GM18508 (cell line): Measurements from ENCODE around the gene MAPK8IP3.
"Not testable (repeated sequence)": the region's sequence is repeated elsewhere in the genome, so short reads cannot be mapped to it uniquely, and the experiment has no call there.

Experiments
- ATAC-seq: cut with Tn5 transposase; IDR thresholded peaks from one replicate; pipeline ENCODE4 v1.9.1; 2021; ENCODE audit warnings: moderate number of reproducible peaks; ENCODE audit not compliant: insufficient read depth, unreplicated experiment

Gene MAPK8IP3

DNA sequence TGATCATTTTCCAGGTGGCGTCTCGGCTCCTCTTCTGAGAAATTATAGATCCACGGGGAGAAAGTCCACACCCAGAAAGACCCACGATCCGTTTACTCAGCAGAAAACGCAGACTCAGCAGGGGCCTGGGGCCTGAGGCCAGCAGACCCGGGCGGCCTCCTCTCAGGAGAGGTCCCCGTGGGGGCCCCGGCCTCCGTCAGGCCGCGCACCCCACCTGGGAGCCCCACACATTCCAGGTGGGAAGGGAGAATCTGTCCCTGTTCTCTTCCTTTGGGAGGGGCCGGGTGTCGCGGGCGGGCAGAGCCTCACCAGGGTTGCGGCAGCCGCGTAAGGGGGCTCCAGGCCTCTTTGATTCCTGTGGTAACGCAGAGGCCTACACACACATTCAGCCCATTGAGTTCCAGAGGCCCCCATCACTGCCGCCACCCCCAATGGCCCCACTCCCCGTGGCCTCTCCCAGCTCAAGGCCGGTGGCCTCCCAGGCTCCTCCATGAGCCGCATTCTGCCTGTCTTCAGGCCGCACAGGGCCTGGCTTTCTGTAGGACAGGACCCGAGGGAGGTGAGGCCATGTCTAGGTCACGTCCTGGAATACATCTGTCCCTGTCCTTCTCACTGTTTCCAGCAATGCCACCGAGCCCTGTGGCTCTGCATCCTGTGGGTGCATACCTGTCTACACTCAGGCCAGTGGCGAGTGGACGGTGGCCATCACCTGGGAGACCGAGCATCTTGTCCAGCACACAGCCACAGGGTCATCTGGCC, 89.1 kb downstream of the MAPK8IP3 start:
- no peak for ATAC-seq

DNA sequence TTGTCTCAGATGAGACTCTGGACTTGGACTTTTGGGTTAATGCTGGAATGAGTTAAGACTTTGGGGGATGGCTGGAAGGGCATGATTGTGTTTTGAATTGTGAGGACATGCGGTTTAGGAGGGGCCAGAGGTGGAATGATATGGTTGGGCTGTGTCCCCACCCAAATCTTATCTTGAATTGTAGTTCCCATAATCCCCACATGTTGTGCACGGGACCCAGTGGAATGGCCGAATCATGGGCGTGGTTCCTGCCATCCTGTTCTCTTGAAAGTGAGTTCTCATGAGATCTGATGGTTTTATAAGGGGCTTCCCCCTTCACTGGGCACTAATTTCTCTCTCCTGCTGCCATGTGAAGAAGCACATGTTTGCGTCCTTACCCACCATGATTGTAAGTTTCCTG, 93.3 kb downstream of the MAPK8IP3 start:
- ATAC-seq: not testable (repeated sequence)

DNA sequence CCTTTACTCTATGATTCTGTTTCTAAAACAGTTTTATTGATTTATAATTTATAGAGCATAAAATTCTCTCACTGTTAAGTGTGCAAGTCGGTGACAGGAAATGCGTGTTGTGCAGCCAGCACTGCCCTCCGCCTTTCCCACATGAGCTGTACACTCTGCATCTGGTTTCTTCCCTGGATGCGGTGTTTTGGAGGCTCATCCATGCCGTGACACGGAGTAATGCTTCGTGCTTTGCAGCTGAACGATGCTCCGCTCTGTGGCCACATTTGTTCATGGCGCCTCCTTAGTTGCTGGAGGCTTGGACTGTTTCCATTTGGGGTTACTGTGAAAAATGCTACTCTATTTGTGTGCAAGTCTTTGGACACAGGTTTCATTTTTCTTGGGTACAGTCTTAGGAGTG, 94.7 kb downstream of the MAPK8IP3 start:
- no peak for ATAC-seq

DNA sequence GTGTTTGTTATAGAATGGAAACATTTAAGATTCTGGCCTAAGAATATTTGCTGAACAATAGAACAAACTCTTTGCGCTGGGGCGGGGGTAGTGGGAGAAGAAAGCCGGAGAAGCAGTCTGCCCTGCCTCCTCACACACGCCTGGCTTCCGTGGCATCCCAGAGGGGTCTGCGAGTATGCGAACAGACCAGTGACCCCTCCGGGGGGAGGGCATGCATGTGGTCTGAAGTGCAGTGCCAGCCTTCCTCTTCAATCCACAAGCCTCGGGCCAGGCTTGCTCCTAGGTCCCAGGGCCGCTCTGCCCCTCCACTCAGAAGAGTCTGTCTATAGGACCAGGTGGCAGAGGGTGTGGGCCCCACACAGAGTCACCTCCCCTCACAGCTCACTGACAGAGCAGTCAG, 101.6 kb downstream of the MAPK8IP3 start:
- ATAC-seq: no peak

DNA sequence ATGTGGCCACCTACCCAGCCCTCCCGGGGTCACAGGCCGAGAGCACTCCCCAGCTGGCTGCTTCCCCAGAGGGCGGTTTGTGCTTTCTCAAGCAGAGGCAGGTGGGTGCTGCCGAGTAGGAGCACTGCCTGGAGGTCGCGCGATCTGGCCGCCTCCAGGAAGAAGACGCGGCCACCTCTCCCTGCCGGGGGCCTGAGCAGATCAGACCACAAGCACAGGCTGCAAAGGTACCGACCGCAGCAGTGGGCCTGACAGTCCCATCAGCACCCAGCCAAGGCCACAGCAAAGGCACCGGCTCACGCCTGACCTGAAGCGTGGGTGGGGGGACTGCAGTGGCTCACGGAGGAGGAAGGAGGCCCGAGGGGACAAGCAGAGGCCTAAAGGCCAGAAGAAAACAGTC, 102.7 kb downstream of the MAPK8IP3 start:
- no peak for ATAC-seq

DNA sequence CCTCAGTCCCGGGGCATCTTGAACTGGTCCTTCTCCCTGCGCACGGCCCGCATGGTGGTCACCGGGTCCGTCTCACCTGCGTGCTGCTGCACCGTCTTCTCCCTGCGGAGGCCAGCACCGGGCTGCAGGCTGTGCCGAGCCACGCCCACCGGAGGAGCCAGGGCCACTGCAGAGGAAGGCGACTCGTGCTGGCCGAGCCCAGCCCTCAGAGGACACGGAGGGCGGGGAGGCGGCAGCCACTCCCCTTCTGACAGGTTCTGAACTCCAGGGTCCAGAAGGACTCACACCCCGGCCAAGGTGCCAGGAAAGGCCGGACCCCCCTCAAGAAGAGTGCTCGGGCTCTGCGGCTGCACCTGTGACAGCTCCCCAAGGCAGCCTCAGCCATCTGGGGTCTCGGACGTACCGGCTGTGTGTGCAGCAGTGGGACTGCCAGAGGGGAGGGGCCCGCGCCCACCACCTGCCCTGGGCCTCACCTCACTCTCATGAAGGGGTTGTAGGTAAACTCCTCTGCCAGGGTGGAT, 103.3 kb downstream of the MAPK8IP3 start:
- ATAC-seq: no peak

DNA sequence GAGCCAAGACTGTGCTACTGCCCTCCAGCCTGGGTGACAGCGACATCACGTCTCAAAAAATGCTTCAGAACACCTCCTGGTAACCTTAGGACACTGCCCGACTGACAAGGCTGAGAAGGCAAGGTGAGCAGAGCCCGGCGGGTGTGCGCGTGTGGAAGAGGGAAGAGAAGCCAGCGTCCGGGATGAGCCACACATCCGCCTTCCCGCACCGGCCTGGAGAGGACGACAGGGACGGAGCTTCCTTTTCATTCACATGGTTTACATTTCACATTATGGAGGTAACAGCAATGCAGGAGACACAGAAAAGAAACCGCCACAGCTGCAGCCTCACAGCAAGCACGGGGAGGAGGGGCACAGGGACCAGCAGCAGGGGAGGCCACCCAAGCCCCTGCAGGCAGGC, 104.1 kb downstream of the MAPK8IP3 start:
- ATAC-seq: no peak

DNA sequence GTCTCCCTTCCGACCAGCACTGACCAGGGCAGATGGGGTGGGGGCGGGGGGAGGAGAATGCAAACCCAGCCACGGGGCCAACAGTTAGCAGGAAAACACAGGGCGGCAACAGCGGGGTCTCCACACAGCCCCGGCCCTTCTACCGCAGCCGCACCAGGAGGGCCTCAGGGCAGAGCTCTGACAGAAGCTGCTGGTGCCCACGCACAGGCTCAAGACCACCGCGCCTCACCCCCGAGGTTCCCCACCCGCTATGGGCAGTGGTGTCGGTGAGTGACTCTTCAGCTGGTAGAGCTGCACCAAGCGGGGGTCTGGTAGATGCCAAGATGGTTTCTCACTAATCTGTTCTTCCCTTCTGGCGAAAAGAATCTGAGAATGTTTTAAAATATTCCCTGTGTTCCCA, 104.5 kb downstream of the MAPK8IP3 start:
- no peak for ATAC-seq

DNA sequence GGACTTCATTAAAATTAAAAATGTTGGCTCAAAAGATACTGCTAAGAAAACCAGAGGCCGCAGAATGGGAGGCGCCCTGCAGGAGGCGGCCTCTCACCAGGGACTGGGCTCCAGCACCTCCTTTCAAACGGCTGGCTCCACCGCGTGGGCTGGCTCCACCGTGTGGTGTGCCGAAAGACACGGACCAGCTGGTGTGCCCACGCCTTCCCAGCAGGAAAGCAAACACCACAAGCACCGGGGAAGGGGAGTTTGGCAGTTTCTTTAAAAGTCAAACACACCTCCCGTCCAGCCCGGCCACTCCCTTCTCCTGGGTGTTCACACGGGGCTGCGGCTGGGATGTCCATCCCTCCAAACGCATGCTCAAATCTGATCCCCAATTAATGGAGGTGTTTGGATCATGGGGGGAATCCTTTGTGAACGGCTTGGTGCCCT, 106.8 kb downstream of the MAPK8IP3 start:
- ATAC-seq: no peak

DNA sequence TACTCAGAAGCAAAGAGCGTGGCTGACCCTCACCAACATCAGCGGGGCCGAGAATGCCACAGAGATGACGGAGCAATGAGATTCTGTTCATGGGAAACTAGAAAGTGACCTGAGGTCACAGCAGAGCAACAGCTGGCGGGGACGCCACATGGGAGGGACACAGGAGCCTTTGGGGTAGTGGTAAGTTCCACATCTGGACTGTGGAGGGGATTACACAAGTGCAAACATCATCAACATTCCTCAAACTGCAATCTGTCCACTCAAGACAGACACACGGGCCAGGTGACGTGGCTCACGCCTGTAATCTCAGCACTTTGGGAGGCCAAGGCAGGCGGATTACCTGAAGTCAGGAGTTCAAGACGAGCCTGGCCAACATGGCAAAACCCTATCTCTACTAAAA, 109.5 kb downstream of the MAPK8IP3 start:
- no peak for ATAC-seq

DNA sequence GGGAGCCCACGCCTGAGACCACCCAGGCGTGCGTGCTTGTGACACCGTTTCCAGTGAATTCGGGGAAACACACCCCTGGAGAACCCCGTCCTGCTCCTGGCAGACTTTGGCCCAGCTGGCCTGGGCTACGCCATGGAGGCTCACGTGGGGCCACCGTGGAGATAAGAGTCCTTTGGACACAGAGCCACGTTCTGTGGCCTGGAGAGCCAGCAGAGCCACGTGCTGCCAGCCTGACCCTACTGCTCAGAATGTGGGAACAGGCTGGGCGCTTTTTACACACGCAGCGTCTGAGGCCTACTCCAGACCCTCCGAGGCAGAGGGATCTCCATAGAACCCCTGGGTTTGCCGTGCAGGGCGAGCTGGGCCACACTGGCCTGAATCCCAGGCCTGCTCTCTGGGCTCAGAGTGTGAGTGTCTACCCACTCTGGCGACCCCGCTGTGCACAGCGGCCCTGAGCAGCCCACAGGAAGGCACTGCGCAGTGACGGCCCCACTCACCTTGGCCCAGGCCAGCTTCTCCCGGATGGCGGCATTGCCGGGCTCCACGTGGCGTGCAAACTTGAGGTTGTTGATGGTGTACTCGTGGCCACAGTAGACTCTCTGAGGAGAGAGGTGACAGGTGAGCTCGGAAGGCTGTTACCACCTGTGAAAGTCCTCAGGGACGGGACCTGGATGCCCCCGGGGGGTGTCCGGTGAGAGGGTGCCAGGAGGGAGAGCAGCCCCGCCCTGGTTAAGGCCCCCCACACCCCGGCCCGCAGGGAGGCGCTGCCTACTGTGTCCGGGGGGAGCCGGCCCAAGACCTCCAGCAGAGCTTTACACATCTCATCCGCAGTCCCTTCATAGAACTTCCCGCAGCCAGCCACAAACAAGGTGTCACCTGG, 110.6 kb downstream of the MAPK8IP3 start:
- no peak for ATAC-seq

DNA sequence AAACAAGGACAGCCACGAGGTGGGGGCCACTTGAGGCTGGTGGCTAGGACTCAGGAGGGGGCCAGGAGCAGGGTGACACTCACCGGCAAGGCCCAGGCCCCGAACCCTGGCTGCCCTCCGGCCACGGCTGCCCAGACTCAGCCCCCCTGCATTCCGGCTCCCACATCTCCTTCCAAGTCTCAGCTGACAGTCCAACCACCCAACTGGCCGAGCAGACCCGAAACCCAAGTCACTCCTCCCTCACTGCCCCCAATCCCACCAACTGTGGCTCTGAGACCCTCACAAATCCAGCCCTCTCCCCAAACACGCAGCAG, 111.2 kb downstream of the MAPK8IP3 start:
- ATAC-seq: no peak

DNA sequence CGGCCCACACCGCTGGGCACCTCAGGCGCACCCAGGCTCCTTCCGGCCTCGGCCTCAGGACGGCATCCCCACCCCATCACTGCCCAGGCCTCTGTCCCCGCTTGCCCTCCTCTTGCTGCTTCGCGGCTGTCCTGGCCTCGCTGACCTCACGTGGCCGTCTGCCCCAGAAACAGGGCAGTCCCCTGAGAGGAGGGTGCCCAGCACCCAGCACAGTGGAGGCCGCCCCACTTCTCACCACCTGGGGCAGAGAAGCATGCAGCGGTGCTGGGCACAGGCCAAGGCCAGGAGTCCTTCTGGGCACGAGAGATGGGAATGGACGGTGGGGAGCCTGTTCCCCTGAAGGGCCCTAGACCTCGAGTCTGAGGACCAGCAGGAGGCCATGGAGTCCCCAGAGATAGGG, 111.7 kb downstream of the MAPK8IP3 start:
- no peak for ATAC-seq

DNA sequence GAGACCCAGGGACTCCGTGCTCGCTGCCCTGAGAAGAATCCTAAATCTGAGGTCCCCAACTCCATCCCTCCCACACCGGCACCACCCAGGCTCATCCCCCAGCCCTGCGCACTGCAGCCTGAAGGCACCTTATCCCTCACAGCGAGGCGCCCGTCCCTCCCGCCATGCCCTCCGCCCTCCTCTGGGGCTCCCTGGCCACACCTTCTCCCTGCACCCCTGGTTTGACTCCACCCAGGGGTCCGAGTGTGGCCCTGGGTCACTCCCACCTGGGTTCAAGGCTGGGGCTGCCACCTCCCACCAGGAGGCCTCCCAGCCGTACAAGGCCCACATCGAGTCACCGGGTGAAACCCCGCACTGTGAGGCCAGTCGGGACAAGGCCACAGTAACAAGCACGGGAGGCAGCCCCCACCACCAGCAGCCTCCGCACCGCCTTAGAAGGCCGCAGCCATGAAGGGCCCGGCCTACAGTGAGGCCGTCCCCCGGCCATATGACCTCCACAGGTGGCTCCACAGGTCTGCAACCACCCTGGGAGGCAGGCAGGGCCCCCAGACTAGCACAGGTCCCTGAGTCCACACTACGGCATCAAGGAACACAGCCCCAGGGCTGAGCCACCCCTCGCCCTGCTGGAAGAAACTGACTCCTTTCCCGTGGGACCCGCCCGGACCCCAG, 112.3 kb downstream of the MAPK8IP3 start:
- no peak for ATAC-seq

DNA sequence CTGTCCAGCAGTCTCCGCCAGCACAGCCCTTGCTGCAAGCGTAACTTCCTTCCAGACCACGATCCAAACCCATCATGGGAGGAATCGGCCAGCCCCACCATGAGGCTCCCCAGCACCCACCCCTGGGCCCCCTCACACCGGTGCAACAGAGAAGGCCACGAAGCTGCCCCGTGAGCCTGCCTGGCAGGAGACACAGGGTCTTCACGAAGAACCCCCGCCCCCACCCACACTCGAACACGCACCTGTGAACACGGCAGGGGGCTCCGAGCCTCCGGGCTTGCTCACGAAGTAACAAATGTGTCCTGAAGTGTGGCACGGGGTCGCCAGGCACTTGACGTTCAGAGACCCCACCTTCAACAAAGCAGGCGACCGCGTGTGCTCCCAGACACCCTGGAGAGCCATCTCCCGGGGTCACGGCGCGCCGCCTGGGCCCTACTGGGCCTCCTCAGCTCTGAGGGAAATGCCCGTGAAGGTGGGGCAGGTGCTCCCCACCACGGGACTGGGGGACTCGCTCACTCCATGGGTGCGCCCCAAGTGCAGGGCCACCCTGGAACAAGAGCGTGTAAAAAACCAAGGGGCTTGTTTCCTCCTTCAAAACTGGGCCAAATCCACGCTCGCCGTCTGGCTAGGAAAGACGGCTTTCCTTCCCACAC, 113.0 kb downstream of the MAPK8IP3 start:
- ATAC-seq: no peak

DNA sequence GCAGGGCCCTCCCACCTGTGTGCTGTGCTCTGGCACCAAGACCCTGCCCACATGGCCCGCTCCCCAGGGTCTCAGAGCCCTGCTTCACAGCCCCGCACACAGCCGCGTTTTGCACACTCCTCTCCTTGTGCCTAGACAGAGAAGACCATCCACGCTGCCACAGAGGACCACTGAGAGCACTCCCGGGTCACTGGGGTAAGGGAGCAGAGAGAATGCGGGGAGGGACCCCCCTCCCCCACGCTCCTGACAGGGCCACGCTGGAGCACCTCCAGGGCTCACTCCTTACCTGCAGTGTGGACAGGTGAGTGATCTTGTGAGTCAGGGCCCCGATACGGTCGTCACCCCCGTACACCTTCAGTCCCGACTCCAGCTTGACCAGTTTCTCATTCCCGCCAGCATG, 113.6 kb downstream of the MAPK8IP3 start:
- ATAC-seq: no peak
